ENCODE data around the gene CNTNAP2.

DNA sequence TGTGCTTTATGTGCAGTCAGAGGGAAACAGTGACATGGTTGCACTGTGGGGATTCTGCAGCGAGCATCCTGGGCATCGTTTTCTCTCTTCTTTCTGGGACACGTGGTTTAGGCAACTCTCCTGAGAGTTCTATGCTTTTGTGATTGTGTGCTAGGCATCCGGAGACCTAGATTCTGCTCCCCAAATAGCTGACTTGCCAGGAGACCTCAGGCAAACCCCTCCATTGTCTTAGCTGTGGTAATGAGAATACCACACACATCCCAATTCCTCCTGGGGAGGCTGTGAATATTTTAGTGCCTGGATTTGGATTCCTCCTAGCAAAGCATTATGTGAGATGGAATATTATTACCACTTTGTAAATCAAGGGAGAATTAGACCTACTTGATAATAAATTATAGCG is 1862.0 kb downstream of the CNTNAP2 start:
- TF ChIP-seq POLR2A (IDR thresholded peaks at IDR 0.05; ENCODE audit: low read length) (no peak), GATA1 (IDR thresholded peaks at IDR 0.05; ENCODE audit: low read depth, low read length) (no peak)
